NCI-H1417 treated with DMSO at 0.1 percent for 48 hours (cell line): ENCODE results near the gene SLC25A53.
"Not testable (repeated sequence)": the region's sequence is repeated elsewhere in the genome, so short reads cannot be mapped to it uniquely, and the experiment has no call there.

ENCODE experiments used
- DNase-seq: peaks from one replicate; lab custom pipeline; 2025; lab: John Stamatoyannopoulos, UW

SLC25A53 gene

DNA sequence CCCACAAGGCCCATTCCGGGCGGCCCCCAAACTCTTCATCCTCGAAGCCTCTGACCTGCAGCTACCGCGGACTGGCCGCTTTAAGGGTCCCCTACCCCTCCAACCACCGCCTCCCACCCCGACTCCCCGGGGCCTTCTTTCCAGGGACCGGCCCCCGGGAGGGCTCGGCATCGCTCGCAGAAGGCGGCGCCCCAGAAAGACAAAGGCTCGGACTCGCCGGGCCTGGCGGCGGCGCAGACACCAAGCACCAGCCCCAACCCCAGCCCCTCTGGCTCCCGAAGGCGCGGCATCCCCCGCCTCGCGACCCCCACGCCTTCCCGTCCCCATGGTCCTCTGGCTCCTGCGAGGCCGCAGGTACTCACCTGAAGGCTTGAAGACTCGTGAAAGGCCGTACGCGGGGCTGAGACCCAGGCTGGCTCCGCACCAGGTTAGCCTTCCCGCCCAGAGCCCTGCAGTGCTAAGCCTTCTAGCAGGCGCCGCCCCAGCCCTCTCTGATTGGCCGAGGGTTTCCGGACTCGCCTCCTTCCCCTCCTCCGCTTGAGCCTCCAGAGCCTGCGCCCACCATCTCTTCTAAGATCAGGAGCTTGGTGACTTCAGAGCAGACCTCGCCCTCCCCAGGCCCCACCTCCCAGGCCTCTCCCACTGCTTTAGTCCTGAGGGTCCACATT lies 80.9 kb downstream of the SLC25A53 start, which contains the start of gene TMSB15C:
Gene TMSB15C, minus strand, starts transcription at position 459 of the 668 bp plus-strand sequence.
- not testable (repeated sequence) for DNase-seq

GRCh38 chrX:104062636-104063035 lies 94.2 kb downstream of the SLC25A53 start:
- not testable (repeated sequence) for DNase-seq

DNA sequence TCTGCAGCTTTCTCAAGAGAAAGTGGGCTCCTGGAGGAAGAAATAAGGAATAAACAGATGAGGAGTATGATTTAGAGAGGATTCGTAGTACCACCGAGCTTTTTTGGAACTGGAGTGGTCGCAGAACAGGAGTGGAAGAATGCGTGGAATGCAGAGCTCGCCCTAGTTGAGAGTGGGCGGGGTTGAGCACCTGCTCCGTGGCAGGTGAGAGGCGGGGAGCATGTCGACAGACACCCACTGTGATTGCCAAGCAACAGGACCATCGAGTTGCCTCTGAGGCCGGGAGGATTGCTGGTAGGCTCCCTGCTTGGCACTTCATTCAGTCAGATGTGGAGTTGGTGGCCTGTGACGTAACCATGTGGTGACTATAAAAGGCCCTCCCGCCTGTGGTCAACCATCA lies 101.9 kb downstream of the SLC25A53 start:
- not testable (repeated sequence) for DNase-seq
